HCT116 (cell line): ENCODE data around the gene SLC25A41. TPM values are rescaled to one million over a fixed set of nuclear protein-coding genes. Genes with fewer than 3 reads are reported as not detected.

Source experiments
- ATAC-seq: fragments of 200-7000 bp; cut with Tn5 transposase; 2 replicates; pipeline ENCODE4 v1.9.1; 2020; ENCODE audit warnings: mild to moderate bottlenecking, moderate library complexity
- BruUV-seq: library from RNA; stranded (reverse); fragments of 400-500 nt; replicated peaks from 2 replicates; lab custom pipeline; 2021; lab: Mats Ljungman, UMichigan
- CTCF ChIA-PET: fragments of 300-600 bp; sonication (Branson Sonifier 250); formaldehyde crosslinking; loops from one replicate; lab custom pipeline; 2021; ENCODE audit warnings: antibody characterized with exemption; lab: Charles Lee
- POLR2A ChIA-PET: fragments of 300-600, 350-600 bp; sonication (Branson Sonifier 250); formaldehyde crosslinking; loops from one replicate; lab custom pipeline; 2021; ENCODE audit warnings: antibody characterized with exemption; lab: Charles Lee
- RAD21 ChIA-PET, 2 experiments: fragments of 300-600 bp; sonication (Branson Sonifier 250); formaldehyde crosslinking; loops; one replicate each; lab custom pipeline; 2023; ENCODE audit warnings: low total read pairs in 2 of 2; ENCODE audit not compliant: uncharacterized antibody in 2 of 2, unreplicated experiment in 2 of 2, low non-redundant PET in 1 of 2; lab: Charles Lee
- DNase-seq: peaks from one replicate; pipeline ENCODE4 v3.0.0-alpha.2; 2010; ENCODE audit warnings: low read depth, low spot score
- H2AFZ ChIP-seq: fragments of 200-600 bp; shearing (Covaris generic), sonication (generic); 2 replicates; pipeline ENCODE4 v1.6.1; 2017; ENCODE audit warnings: low read depth, mixed run types, mixed read lengths, antibody characterized with exemption, low read length; ENCODE audit not compliant: poor library complexity, severe bottlenecking
- H3K27ac ChIP-seq: 2 replicates; pipeline ENCODE4 v1.5.1; 2012; ENCODE audit warnings: low read depth, low read length
- H3K27me3 ChIP-seq: fragments of 200-600 bp; sonication (generic); 2 replicates; pipeline ENCODE4 v1.6.1; 2016; ENCODE audit warnings: mixed run types, low read length, mixed read lengths; ENCODE audit not compliant: insufficient read depth
- H3K36me3 ChIP-seq, 2 experiments: fragments of 200-500 bp in 1 of 2; fragments of 200-600 bp in 1 of 2; sonication (Bioruptor generic) in 1 of 2; sonication (generic) in 1 of 2; 2 replicates each; pipeline versions ENCODE4 v1.5.1 to v1.6.1; 2014 to 2016; ENCODE audit warnings: low read length in 2 of 2, inconsistent platforms in 1 of 2, mixed read lengths in 1 of 2, mixed run types in 1 of 2; ENCODE audit not compliant: insufficient read depth in 2 of 2, control insufficient read depth in 1 of 2
- H3K4me1 ChIP-seq, 2 experiments: fragments of 200-600 bp in 1 of 2; sonication (generic) in 1 of 2; 2 replicates each; pipeline versions ENCODE4 v1.5.1 to v1.6.1; 2012 to 2017; ENCODE audit warnings: low read length in 2 of 2, inconsistent platforms in 1 of 2, mild to moderate bottlenecking in 1 of 2, mixed read lengths in 1 of 2, mixed run types in 1 of 2, moderate library complexity in 1 of 2; ENCODE audit not compliant: insufficient read depth in 2 of 2, control insufficient read depth in 1 of 2
- H3K4me2 ChIP-seq: fragments of 200-600 bp; sonication (generic); 2 replicates; pipeline ENCODE4 v1.6.1; 2017; ENCODE audit warnings: mixed run types, low read length, mixed read lengths
- H3K4me3 ChIP-seq, 2 experiments: fragments of 200-600 bp in 1 of 2; sonication (generic) in 1 of 2; replicated peaks in 1 of 2; 2 replicates each; pipeline ENCODE4 v1.5.1; 2011 to 2016; ENCODE audit warnings: low read length in 2 of 2, control low read depth in 1 of 2, low read depth in 1 of 2, mild to moderate bottlenecking in 1 of 2, mixed read lengths in 1 of 2, mixed run types in 1 of 2
- H3K79me2 ChIP-seq: fragments of 200-600 bp; sonication (generic); 2 replicates; pipeline ENCODE4 v1.6.1; 2017; ENCODE audit warnings: mild to moderate bottlenecking, mixed run types, low read length, moderate library complexity, mixed read lengths; ENCODE audit not compliant: insufficient read depth
- H3K9ac ChIP-seq: fragments of 200-600 bp; sonication (generic); 2 replicates; pipeline ENCODE4 v1.6.1; 2016; ENCODE audit warnings: low read length, mixed read lengths
- H3K9me2 ChIP-seq: fragments of 200-600 bp; sonication (generic), shearing (Covaris generic); 2 replicates; pipeline ENCODE4 v1.6.1; 2017; ENCODE audit warnings: mixed run types, mild to moderate bottlenecking, moderate library complexity; ENCODE audit not compliant: insufficient read depth
- H3K9me3 ChIP-seq, 2 experiments: fragments of 200-500 bp in 1 of 2; fragments of 200-600 bp in 1 of 2; sonication (Bioruptor generic) in 1 of 2; sonication (generic) in 1 of 2; 2 replicates each; pipeline ENCODE4 v1.6.1; 2014 to 2017; ENCODE audit warnings: low read length in 2 of 2, mixed read lengths in 2 of 2, inconsistent platforms in 1 of 2, low read depth in 1 of 2, mild to moderate bottlenecking in 1 of 2, mixed run types in 1 of 2, moderate library complexity in 1 of 2; ENCODE audit not compliant: control insufficient read depth in 1 of 2, insufficient read depth in 1 of 2
- H4K20me1 ChIP-seq: fragments of 200-600 bp; sonication (generic), shearing (Covaris generic); 2 replicates; pipeline ENCODE4 v1.6.1; 2017; ENCODE audit warnings: mixed run types, mild to moderate bottlenecking, moderate library complexity; ENCODE audit not compliant: insufficient read depth
- POLR2AphosphoS5 ChIP-seq: IDR thresholded peaks from 2 replicates; pipeline ENCODE4 v1.6.1; 2011; ENCODE audit warnings: mild to moderate bottlenecking, low read depth, low read length, moderate library complexity
- TCF7L2 ChIP-seq: IDR thresholded peaks from 2 replicates; pipeline ENCODE4 v1.7.0; 2011; ENCODE audit warnings: borderline replicate concordance, inconsistent platforms; ENCODE audit not compliant: insufficient read depth, insufficient read length; ENCODE audit errors: extremely low read depth
- intact Hi-C: fragments of 100-400 bp; cut with micrococcal nuclease; formaldehyde crosslinking; loops from 2 replicates; pipeline ENCODE4 v1.10.0; 2022
- microRNA-seq: library from miRNA; unstranded; fragments of <30 nt; microRNA quantifications from one replicate; pipeline ENCODE4, GENCODE V29; 2016; ENCODE audit warnings: borderline number of aligned reads
- total RNA-seq: library from RNA; stranded (reverse); gene quantifications from one replicate; pipeline ENCODE4 v1.2.1, GENCODE V29; 2021; ENCODE audit not compliant: unreplicated experiment

SLC25A41 gene
- total RNA-seq, 1 experiment from 2014 or later, result 0.93 TPM

DNA sequence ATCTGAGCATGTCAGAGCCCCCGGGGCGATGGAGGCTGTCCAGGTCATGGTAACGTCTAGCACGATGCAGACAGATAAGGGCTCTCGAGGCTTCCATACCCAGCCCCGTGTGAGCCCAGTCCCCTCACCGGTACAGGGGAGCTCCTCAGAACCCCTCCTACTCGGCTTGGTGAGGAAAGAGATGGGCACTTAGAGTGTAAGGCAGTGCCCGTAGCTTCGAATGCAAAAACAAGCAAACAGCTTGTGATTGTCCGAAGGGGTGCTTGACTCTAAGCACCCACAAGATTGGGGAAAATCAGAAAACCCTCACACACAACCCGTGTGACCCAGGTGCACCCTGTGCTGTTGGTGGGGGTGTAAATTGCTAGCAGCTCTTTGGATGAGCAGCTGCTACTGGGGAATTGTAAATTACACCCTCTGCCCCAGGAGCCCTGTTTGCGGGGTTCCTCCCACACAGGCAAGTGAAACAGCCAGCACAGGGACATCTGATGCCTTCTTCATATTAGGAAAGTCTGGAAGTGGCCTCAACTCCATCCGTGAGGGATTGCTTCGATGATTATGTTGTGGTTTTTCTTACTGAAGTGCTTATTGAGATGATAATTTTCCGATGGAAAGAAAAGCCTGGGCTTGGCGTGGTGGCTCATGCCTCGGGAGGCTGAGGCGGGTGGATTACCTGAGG, 56.9 kb downstream of the SLC25A41 start:
- TF ChIP-seq TCF7L2 (no peak), POLR2AphosphoS5 (peak; percentile 28; the same call in 1 of the 2 replicates)
- H3K4me3 ChIP-seq, result no peak overlapping the region
- ChIA-PET RAD21 (no interaction called here), CTCF (no interaction called here), POLR2A (no interaction called here)
- H3K9me3 ChIP-seq, result no peaks in the 10 kb centered on the region
- peaks cover 5 to 16% of the 10 kb centered on the region in 2 experiments; a peak in 3 of 4 replicates for H3K4me1 ChIP-seq
- no peak overlapping the region for H3K27ac ChIP-seq
- no peak overlapping the region for H3K9ac ChIP-seq
- no peaks in the 10 kb centered on the region for H3K79me2 ChIP-seq
- no peaks in the 10 kb centered on the region for H4K20me1 ChIP-seq
- DNase-seq, result no peak
- no peak overlapping the region for H3K4me2 ChIP-seq
- H2AFZ ChIP-seq, result no peak overlapping the region
- BruUV-seq, result no TSS peak
- H3K36me3 ChIP-seq, result peaks cover 11 to 13% of the 10 kb centered on the region in 2 experiments; a peak in 2 of 4 replicates
- no peaks in the 10 kb centered on the region for H3K27me3 ChIP-seq
- intact Hi-C loops, result no loop called here
- H3K9me2 ChIP-seq, result no peaks in the 10 kb centered on the region
- ATAC-seq, result no peak

Small RNA genes within 50 kb of the gene (microRNA-seq; reads per million reads assigned to microRNA genes)
- gene MIR3940 (14.5 reads per million, percentile 35 among the genes with 10 or more reads in this experiment), gene MIR6790 (not detected), gene MIR6885 (3.6 reads per million)

Other genes with a start within 250 kb of the SLC25A41 start
- gene MLLT1, start 153.8 kb downstream of the SLC25A41 start, total RNA-seq, result 55.0 TPM
- gene ACER1, start 100.2 kb downstream of the SLC25A41 start, total RNA-seq, result not detected
- gene CLPP, start 72.2 kb downstream of the SLC25A41 start, total RNA-seq, result 116 TPM
- gene ALKBH7, start 61.0 kb downstream of the SLC25A41 start, total RNA-seq, result 57.1 TPM
- 3.4 TPM for gene PSPN, start 57.8 kb downstream of the SLC25A41 start, total RNA-seq
- gene GTF2F1, start 40.6 kb downstream of the SLC25A41 start, total RNA-seq, result 82.0 TPM
- gene KHSRP, start 9.0 kb downstream of the SLC25A41 start, total RNA-seq, result 553 TPM
- 89.5 TPM for gene SLC25A23, start 26.0 kb upstream of the SLC25A41 start, total RNA-seq
- 40.5 TPM for gene CRB3, start 30.5 kb upstream of the SLC25A41 start, total RNA-seq
- gene DENND1C, start 48.0 kb upstream of the SLC25A41 start, total RNA-seq, result 0.54 TPM
- 32.5 TPM for gene TUBB4A, start 68.5 kb upstream of the SLC25A41 start, total RNA-seq
- 25.1 TPM for gene TNFSF9, start 97.3 kb upstream of the SLC25A41 start, total RNA-seq
- gene CD70, start 157.4 kb upstream of the SLC25A41 start, total RNA-seq, result 2.1 TPM
- gene TNFSF14, start 236.4 kb upstream of the SLC25A41 start, total RNA-seq, result 0.22 TPM